HG03354 (cell line): ENCODE results near the gene SIRPG.
"Not testable (repeated sequence)": the region's sequence is repeated elsewhere in the genome, so short reads cannot be mapped to it uniquely, and the experiment has no call there.

Source experiments
- ATAC-seq: cut with Tn5 transposase; IDR thresholded peaks from one replicate; pipeline ENCODE4 v1.9.1; 2021; ENCODE audit warnings: mild to moderate bottlenecking; ENCODE audit not compliant: unreplicated experiment, poor library complexity, severe bottlenecking

SIRPG gene

GRCh38 chr20:1638643-1639042 is 18.9 kb downstream of the SIRPG start:
- not testable (repeated sequence) for ATAC-seq

GRCh38 chr20:1637755-1638154 is 19.8 kb downstream of the SIRPG start:
- no peak for ATAC-seq

GRCh38 chr20:1637226-1637625 is 20.4 kb downstream of the SIRPG start:
- ATAC-seq = no peak

GRCh38 chr20:1636621-1637020 is 21.0 kb downstream of the SIRPG start:
- ATAC-seq = no peak

GRCh38 chr20:1635291-1635979 is 22.1 kb downstream of the SIRPG start:
- ATAC-seq = no peak

GRCh38 chr20:1633535-1633934 is 24.0 kb downstream of the SIRPG start:
- ATAC-seq = no peak

GRCh38 chr20:1632178-1632577 is 25.4 kb downstream of the SIRPG start:
- no peak for ATAC-seq

GRCh38 chr20:1631309-1632151 is 26.0 kb downstream of the SIRPG start:
- no peak for ATAC-seq

GRCh38 chr20:1630186-1630585 is 27.4 kb downstream of the SIRPG start:
- no peak for ATAC-seq

- no peak for ATAC-seq
Observed at GRCh38 chr20:1629321-1629720, 28.3 kb downstream of the SIRPG start.

- ATAC-seq = no peak
Observed at GRCh38 chr20:1628621-1629020, 29.0 kb downstream of the SIRPG start.

GRCh38 chr20:1627200-1627550 is 30.4 kb downstream of the SIRPG start:
- no peak for ATAC-seq

GRCh38 chr20:1626528-1627199 is 30.9 kb downstream of the SIRPG start:
- no peak for ATAC-seq

- ATAC-seq = no peak
Observed at GRCh38 chr20:1625083-1625690, 32.4 kb downstream of the SIRPG start.

- ATAC-seq = no peak
Observed at GRCh38 chr20:1623501-1624205, 33.9 kb downstream of the SIRPG start.

GRCh38 chr20:1622450-1622849 is 35.1 kb downstream of the SIRPG start:
- ATAC-seq = no peak

GRCh38 chr20:1621316-1621715 is 36.3 kb downstream of the SIRPG start:
- ATAC-seq = no peak

- ATAC-seq = no peak
Observed at GRCh38 chr20:1619861-1620444, 37.6 kb downstream of the SIRPG start, which contains the start of gene SIRPB1. Gene SIRPB1, minus strand, starts transcription at chr20:1620009. Its CDS starts 65 bp downstream, at chr20:1619944.

GRCh38 chr20:1618954-1619540 is 38.5 kb downstream of the SIRPG start:
- no peak for ATAC-seq
